Measurements from ENCODE around the gene SYAP1. TPM values are rescaled to one million over a fixed set of nuclear protein-coding genes. Genes with fewer than 3 reads are reported as not detected.

Gene SYAP1
- total and polyA plus RNA-seq, 4 donors = 9.6 to 29.0 (median 21.3) TPM

GRCh38 chrX:16671005-16671404 lies 48.4 kb upstream of the SYAP1 start:
- Histone ChIP-seq H3K36me3 (ENCODE audit: control insufficient read depth in 4 of 4, insufficient read depth in 3 of 4, low read depth in 1 of 4, low read length in 3 of 4) (peaks cover 0 to 3% (median 1%) of the 10 kb centered on the region in 4 donors), H3K9me3 (ENCODE audit: control insufficient read depth in 4 of 4, low read length in 3 of 4) (no peaks in the 10 kb centered on the region), H3K4me3 (ENCODE audit: low read depth in 1 of 3, low read length in 3 of 3) (no peak overlapping the region), H3K27ac (ENCODE audit: low read depth in 1 of 2, low read length in 2 of 2) (no peak overlapping the region), H3K9ac (ENCODE audit: low read depth in 1 of 2, low read length in 2 of 2) (no peak overlapping the region), H3K27me3 (ENCODE audit: control insufficient read depth in 4 of 4, insufficient read depth in 4 of 4, low read length in 3 of 4) (no peaks in the 10 kb centered on the region), H3K4me1 (ENCODE audit: control insufficient read depth in 4 of 4, insufficient read depth in 4 of 4, low read length in 3 of 4) (no peaks in the 10 kb centered on the region)
- DNase-seq (ENCODE audit: low spot score) = no peak
- TF ChIP-seq GABPA (IDR thresholded peaks at IDR 0.05 in 1 of 2, conservative IDR thresholded peaks at IDR 0.05 in 1 of 2) (no peak), RAD21 (IDR thresholded peaks at IDR 0.05) (peak; percentile 55 to 67), MAX (IDR thresholded peaks at IDR 0.05) (no peak)

GRCh38 chrX:16678689-16679088 lies 40.7 kb upstream of the SYAP1 start:
- Histone ChIP-seq H3K4me1 (ENCODE audit: control insufficient read depth in 4 of 4, insufficient read depth in 4 of 4, low read length in 3 of 4) (peaks cover 0 to 7% (median 4%) of the 10 kb centered on the region in 4 donors), H3K27me3 (ENCODE audit: control insufficient read depth in 4 of 4, insufficient read depth in 4 of 4, low read length in 3 of 4) (no peaks in the 10 kb centered on the region), H3K36me3 (ENCODE audit: control insufficient read depth in 4 of 4, insufficient read depth in 3 of 4, low read depth in 1 of 4, low read length in 3 of 4) (peaks cover 0 to 5% (median 2%) of the 10 kb centered on the region in 4 donors), H3K4me3 (ENCODE audit: low read depth in 1 of 3, low read length in 3 of 3) (no peak overlapping the region), H3K9me3 (ENCODE audit: control insufficient read depth in 4 of 4, low read length in 3 of 4) (no peaks in the 10 kb centered on the region), H3K9ac (ENCODE audit: low read depth in 1 of 2, low read length in 2 of 2) (no peak overlapping the region), H3K27ac (ENCODE audit: low read depth in 1 of 2, low read length in 2 of 2) (no peak overlapping the region)
- TF ChIP-seq RXRA (IDR thresholded peaks at IDR 0.05) (no peak), FOXA1 (IDR thresholded peaks at IDR 0.05) (no peak), TAF1 (conservative IDR thresholded peaks at IDR 0.05) (no peak), JUND (IDR thresholded peaks at IDR 0.05) (no peak), MAX (IDR thresholded peaks at IDR 0.05) (no peak), ZBTB33 (IDR thresholded peaks at IDR 0.05) (no peak), YY1 (IDR thresholded peaks at IDR 0.05) (no peak), SP1 (IDR thresholded peaks at IDR 0.05) (no peak), REST (IDR thresholded peaks at IDR 0.05) (no peak), RAD21 (IDR thresholded peaks at IDR 0.05) (no peak), NR2F2 (IDR thresholded peaks at IDR 0.05) (no peak)
- no peak for DNase-seq (ENCODE audit: low spot score)
- WGBS = 81% methylated on average over 11 of the region's 11 CpGs

Data from liver (tissue), 9 donors.